Keratinocyte (primary cell): ENCODE data around the gene CPPED1.

ENCODE experiments used
- EZH2 ChIP-seq: IDR thresholded peaks from one replicate; pipeline ENCODE4 v1.6.1; 2012; ENCODE audit warnings: inconsistent platforms, mild to moderate bottlenecking, low read length, moderate library complexity
- TF ChIP-seq, protein P1 (sequence below), 3 experiments: IDR thresholded peaks in 1 of 3; conservative IDR thresholded peaks in 1 of 3; optimal IDR thresholded peaks in 1 of 3; 2 replicates in 2 of 3; 3 replicates in 1 of 3; pipeline versions ENCODE3 to v1.5.1; 2011; ENCODE audit warnings: low read length in 3 of 3, mild to moderate bottlenecking in 3 of 3, moderate library complexity in 2 of 3, control low read depth in 1 of 3, inconsistent platforms in 1 of 3; ENCODE audit not compliant: insufficient read depth in 2 of 3; ENCODE audit errors: extremely low read depth in 1 of 3

DNA sequence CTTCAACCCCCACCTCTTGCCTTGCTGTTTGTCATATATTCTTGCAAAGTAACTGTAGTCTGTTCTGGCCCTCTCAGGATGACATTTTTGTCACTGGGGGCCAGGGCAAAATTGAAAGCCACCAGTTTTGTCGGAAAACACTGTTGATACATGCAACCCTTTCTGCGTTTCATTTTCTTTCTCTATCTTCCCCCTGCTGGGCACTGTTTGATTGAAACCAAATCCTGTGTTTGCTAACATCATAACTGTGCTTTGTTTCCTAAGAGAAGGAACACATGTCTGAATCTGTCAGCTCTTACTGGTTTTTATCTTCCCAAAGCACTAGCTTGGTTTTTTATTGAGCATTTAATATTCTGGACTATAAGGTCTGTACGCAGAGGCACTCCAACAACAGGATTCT lies 11.7 kb upstream of the CPPED1 start:
- TF ChIP-seq, protein P1, sequence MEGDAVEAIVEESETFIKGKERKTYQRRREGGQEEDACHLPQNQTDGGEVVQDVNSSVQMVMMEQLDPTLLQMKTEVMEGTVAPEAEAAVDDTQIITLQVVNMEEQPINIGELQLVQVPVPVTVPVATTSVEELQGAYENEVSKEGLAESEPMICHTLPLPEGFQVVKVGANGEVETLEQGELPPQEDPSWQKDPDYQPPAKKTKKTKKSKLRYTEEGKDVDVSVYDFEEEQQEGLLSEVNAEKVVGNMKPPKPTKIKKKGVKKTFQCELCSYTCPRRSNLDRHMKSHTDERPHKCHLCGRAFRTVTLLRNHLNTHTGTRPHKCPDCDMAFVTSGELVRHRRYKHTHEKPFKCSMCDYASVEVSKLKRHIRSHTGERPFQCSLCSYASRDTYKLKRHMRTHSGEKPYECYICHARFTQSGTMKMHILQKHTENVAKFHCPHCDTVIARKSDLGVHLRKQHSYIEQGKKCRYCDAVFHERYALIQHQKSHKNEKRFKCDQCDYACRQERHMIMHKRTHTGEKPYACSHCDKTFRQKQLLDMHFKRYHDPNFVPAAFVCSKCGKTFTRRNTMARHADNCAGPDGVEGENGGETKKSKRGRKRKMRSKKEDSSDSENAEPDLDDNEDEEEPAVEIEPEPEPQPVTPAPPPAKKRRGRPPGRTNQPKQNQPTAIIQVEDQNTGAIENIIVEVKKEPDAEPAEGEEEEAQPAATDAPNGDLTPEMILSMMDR (optimal IDR thresholded peaks at IDR 0.05 in 1 of 3, IDR thresholded peaks at IDR 0.05 in 1 of 3, conservative IDR thresholded peaks at IDR 0.05 in 1 of 3; ENCODE audit: extremely low read depth in 1 of 3, insufficient read depth in 2 of 3, low read length in 3 of 3): no peak
- TF ChIP-seq EZH2: no peak
